ENCODE data around the gene IL4R. TPM values are rescaled to one million over a fixed set of nuclear protein-coding genes. Genes with fewer than 3 reads are reported as not detected.
"Not testable (repeated sequence)": the region's sequence is repeated elsewhere in the genome, so short reads cannot be mapped to it uniquely, and the experiment has no call there.

Gene IL4R
- 14.5 TPM for polyA plus RNA-seq (2013, experiment 1 of 2; ENCODE audit: insufficient read length)
- 13.9 TPM for polyA plus RNA-seq (2013, experiment 2 of 2; ENCODE audit: insufficient read length)

DNA sequence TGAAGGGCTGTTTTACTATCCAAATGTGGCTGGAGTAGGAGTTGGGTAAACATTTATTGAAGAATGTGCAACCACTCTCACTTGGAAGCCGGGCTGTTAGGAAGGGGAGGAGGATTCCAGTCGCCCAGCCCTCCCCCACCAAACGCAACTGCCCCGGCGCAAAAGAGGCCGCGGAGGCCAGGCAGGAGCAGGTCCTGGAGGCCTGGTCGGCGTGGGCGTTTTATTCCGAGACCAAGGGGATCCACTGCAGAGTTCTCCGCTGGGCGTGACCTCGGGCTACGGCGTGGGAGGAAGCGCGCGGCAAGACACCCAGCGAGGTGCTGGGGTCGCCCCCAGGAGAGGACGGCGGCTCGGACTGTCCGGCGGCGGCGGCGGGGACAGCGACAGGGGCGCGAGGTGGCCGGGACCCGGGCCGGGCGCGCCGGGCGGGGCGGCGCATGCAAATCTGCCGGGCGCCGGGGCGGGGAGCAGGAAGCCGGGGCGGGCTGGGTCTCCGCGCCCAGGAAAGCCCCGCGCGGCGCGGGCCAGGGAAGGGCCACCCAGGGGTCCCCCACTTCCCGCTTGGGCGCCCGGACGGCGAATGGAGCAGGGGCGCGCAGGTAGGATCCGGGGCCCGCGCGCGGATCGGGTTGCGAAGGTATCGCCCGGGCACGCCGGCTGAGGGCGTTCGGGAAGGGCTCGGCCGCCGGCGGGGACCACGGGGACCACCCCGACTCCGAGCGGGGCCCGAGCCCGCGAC, at the start of gene IL4R:
TSS of gene IL4R (plus strand) at position 553 of the 739 bp plus-strand sequence. CDS start 26,230 bp downstream, outside the sequence.
- peak; percentile 37 for DNase-seq

DNA sequence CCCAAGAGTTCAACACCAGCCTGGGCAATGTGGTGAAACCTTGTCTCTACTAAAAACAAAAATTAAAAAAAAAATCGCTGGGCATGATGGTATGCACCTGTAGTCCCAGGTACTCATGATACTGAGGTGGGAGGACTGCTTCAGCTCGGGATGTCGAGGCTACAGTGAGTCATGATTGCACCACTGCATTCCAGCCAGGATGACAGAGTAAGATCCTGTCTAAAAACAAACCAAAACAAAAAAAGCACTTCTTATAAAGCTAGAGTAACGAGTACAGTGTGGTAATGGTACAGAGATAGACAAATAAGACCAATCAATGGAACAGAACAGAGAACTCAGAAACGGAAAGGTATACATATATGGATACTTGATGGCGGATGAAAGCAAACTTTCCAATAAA, 49.6 kb upstream of the IL4R start:
- peak; percentile 60 for DNase-seq

- no peak for DNase-seq
Observed at GRCh38 chr16:27265982-27266381, 47.8 kb upstream of the IL4R start.

GRCh38 chr16:27267037-27267677, 46.6 kb upstream of the IL4R start:
- DNase-seq, result no peak

DNA sequence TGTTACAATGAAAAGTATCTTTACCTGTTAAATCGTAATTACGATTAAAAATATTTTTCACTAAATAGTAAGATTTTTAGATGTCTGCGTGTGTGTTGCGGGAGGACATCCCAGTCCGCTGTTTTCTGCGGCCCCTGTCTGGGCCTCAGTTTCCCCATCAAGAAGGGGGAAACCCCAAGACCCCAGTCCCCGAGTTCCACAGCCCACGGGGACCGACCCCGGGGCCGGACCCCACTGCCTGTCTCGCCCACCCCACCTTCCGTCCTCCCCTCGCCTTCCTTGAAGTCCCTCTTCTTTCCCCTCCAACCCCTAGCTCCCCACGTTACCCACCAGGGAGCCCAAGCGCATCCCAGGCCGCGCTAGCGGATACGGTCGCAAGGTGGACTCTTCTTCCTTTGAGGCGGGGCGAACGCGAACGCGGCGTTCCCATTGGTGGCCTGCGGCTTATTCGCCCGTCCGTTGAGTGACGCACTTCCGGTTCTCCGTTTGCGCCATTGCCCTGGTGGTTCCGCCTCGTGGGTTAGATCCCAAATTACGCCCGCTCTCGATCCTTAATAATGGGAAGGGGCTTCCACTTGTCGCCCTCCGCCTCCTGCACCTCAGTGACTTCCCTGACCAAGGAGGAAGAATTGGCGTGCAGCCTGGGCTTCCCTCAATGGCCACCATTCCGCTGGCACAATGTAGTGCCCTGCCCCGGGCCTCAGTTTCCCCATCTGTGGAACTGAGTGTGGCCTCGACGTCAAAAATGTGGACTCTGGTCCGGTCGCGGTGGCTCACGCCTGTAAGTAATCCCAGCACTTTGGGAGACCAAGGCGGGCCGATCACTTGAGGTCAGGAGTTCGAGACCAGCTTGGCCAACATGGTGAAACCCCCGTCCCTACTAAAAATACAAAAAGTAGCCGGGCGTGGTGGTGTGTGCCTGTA, 45.1 kb upstream of the IL4R start, which contains the start of gene NSMCE1:
TSS of gene NSMCE1 (minus strand) at position 397 of the 924 bp plus-strand sequence. CDS start 11,202 bp downstream, outside the sequence.
- peak; percentile 96 for DNase-seq

GRCh38 chr16:27269300-27270150, 44.2 kb upstream of the IL4R start:
- DNase-seq, result no peak

DNA sequence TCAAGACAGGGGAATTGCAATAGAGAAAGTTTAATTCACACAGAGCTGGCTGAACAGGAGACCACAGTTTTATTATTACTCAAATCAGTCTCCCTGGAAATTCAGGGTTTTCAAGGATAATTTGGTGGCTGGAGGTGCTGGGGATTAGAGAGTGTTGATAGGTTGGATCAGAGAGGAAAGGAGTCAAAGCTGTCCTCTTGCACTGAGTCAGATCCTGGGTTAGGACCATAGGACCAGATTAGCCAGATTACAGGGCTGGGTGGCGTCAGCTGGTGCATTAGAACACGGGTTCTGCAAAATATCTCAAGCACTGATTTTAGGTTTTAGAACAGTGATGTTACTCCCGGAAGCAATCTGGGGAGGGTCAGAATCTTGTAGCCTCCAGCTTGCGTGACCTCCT, 43.4 kb upstream of the IL4R start:
- no peak for DNase-seq

GRCh38 chr16:27272076-27272475, 41.7 kb upstream of the IL4R start:
- no peak for DNase-seq

- not testable (repeated sequence) for DNase-seq
Observed at GRCh38 chr16:27272697-27273096, 41.1 kb upstream of the IL4R start.

DNA sequence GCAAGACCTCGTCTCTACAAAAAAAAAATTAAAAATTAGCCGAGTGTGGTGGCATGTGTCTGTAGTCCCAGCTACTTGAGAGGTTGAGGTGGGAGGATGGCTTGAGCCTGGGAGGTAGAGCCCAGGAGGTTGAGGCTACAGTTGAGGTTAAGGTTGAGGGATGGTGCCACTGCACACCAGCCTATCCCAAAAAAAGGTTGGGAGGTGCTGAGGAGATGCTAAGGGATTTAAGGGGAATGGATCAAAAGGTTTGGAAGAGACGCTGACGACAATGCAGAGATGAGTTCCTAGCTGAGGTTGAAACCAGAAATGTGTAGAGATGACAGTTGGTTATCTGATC, 40.5 kb upstream of the IL4R start:
- DNase-seq, result no peak

- peak; percentile 25 for DNase-seq
Observed at GRCh38 chr16:27273670-27274423, 39.9 kb upstream of the IL4R start.

GRCh38 chr16:27274424-27274874, 39.3 kb upstream of the IL4R start:
- DNase-seq, result not testable (repeated sequence)

GRCh38 chr16:27275394-27275793, 38.4 kb upstream of the IL4R start:
- no peak for DNase-seq

DNA sequence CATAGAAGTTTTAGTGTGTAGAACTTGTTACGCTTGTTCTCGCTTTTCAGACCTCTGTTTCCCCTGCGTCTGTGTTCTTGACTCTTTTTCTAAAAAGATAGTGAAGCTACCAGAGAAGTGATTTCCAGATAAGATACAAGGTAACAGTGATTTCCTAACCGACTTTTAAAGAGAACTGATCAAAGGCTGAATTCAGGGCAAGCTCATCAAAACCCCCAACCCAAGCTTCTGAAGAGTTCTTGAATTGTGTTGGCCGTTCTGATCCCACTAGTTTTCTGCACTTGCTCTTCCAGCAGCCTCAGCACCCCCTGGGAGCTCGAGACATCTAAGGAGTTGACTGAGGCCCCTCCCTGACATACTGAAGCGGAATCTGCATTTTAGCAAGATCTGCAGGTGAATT, 32.5 kb upstream of the IL4R start:
- no peak for DNase-seq

DNA sequence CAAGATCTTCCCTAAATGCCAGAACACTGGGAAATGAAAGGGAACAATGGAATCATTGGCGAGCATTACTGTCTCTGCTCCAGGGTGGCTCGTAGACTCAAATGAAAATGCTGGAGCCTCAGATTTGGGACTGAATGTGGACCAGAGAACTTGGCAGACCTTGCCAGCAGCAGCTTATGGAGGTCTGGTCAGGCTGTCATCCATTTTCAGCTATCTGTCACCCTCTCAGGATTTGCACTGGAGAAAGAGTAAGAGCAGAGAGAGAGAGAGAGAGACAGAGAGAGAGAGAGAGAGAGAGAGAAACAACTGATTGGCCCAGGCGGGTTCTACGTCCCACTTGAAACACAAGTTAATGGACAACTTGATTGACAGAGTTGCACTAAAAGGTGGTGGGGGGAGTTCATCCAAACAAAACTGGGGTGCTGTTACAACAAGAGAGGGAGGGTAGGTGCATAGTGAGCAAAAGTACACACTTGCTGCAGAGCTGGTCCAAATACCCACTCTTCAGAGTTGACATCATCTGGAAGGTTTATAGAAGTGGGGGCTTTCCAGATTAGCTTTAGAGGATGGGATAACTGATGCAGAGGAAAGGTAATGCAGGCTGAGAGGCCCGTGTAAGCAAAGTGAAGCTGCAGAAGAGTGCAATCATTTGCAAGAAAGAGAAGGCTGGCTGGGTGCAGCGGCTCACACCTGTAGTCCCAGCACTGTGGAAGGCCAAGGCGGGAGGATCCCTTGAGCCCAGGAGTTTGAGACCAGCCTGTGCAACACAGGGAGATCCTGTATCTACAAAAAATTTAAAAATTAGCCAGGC, 28.7 kb upstream of the IL4R start:
- no peak for DNase-seq

GRCh38 chr16:27285676-27286196, 28.0 kb upstream of the IL4R start:
- DNase-seq, result no peak

DNA sequence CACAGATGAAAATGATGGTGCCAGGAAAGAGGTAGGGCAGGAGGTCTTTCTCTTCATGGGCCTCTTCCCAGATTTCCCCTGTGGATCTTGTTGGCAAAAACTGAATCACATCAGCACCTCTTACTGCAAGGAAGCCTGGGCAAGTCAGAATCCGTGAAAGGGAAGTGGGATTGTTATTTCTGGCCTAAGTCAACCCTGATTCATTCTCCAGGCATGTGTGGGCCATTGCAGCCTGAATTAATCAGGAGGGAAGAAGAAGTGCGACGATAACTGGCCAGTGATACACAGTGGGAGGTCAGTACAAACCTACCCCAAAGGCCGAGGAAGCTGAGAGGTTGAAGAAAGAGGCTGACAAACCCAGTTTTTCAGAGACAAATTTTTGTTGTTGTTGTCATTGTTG, 27.3 kb upstream of the IL4R start:
- DNase-seq, result peak; percentile 94

- no peak for DNase-seq
Observed at GRCh38 chr16:27287051-27287811, 26.5 kb upstream of the IL4R start.

DNA sequence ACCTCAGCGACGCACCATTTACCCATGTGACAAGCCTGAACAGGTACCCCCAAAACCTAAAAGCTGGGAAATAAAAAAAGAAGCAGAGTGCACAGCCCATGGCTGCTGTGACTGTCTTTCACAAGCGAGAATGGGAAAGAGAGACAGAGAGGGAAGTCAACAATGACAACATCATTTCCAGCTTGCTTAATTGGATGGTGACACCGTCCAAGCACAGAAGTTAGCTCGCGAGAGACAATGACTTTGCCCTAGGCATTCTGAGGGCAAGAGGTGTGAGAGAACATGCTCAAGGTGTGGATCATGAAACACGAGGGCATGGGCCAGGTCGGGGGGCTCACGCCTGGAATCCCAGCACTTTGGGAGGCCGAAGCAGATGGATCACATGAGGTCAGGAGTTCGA, 25.9 kb upstream of the IL4R start:
- no peak for DNase-seq

All from fibroblast of skin of abdomen (primary cell).